Measurements from ENCODE around the gene ZNF775.

Gene ZNF775

GRCh38 chr7:150351587-150352194, 27.4 kb upstream of the ZNF775 start:
- no peak for DNase-seq

- no peak for DNase-seq
These were observed 23.5 kb upstream of the ZNF775 start for GRCh38 chr7:150355666-150356059.

GRCh38 chr7:150356265-150356897, 22.7 kb upstream of the ZNF775 start:
- no peak for DNase-seq

GRCh38 chr7:150357270-150357669, 21.9 kb upstream of the ZNF775 start:
- no peak for DNase-seq

GRCh38 chr7:150357771-150358427, 21.2 kb upstream of the ZNF775 start:
- DNase-seq: no peak

- DNase-seq: no peak
These were observed 20.7 kb upstream of the ZNF775 start for GRCh38 chr7:150358433-150358832.

GRCh38 chr7:150358988-150359621, 20.0 kb upstream of the ZNF775 start:
- no peak for DNase-seq

- no peak for DNase-seq
These were observed 19.3 kb upstream of the ZNF775 start for GRCh38 chr7:150359622-150360362.

- DNase-seq: no peak
These were observed 18.6 kb upstream of the ZNF775 start for GRCh38 chr7:150360363-150361058.

GRCh38 chr7:150361402-150361801, 17.7 kb upstream of the ZNF775 start:
- no peak for DNase-seq

GRCh38 chr7:150361807-150362621, 17.1 kb upstream of the ZNF775 start:
- DNase-seq: no peak

- DNase-seq: no peak
These were observed 15.8 kb upstream of the ZNF775 start for GRCh38 chr7:150363370-150363769.

- no peak for DNase-seq
These were observed 15.3 kb upstream of the ZNF775 start for GRCh38 chr7:150363872-150364271.

GRCh38 chr7:150365194-150365593, 13.9 kb upstream of the ZNF775 start:
- no peak for DNase-seq

GRCh38 chr7:150365673-150366398, 13.3 kb upstream of the ZNF775 start:
- DNase-seq: no peak

- DNase-seq: peak in 1 of 2 experiments; percentile 45
These were observed 11.4 kb upstream of the ZNF775 start for GRCh38 chr7:150367677-150368095.

- DNase-seq: peak in 1 of 2 experiments; percentile 19
These were observed 10.8 kb upstream of the ZNF775 start, which contains the start of gene REPIN1 for GRCh38 chr7:150368096-150368883. Gene REPIN1, plus strand, starts transcription at chr7:150368822. Its CDS starts 890 bp downstream, at chr7:150369712.

GRCh38 chr7:150368884-150369747, 10.0 kb upstream of the ZNF775 start:
- DNase-seq: no peak

Measured in cerebellar nuclear complex (tissue), 1 donor.